HCT116 (cell line): ENCODE data around the gene CHEK2. TPM values are rescaled to one million over a fixed set of nuclear protein-coding genes. Genes with fewer than 3 reads are reported as not detected.
"Not testable (repeated sequence)": the region's sequence is repeated elsewhere in the genome, so short reads cannot be mapped to it uniquely, and the experiment has no call there.

Experiments used
- ATAC-seq: fragments of 200-7000 bp; cut with Tn5 transposase; 2 replicates; pipeline ENCODE4 v1.9.1; 2020; ENCODE audit warnings: mild to moderate bottlenecking, moderate library complexity
- BruUV-seq: library from RNA; stranded (reverse); fragments of 400-500 nt; replicated peaks from 2 replicates; lab custom pipeline; 2021; lab: Mats Ljungman, UMichigan
- CTCF ChIA-PET: fragments of 300-600 bp; sonication (Branson Sonifier 250); formaldehyde crosslinking; loops from one replicate; lab custom pipeline; 2021; ENCODE audit warnings: antibody characterized with exemption; lab: Charles Lee
- POLR2A ChIA-PET: fragments of 300-600, 350-600 bp; sonication (Branson Sonifier 250); formaldehyde crosslinking; loops from one replicate; lab custom pipeline; 2021; ENCODE audit warnings: antibody characterized with exemption; lab: Charles Lee
- RAD21 ChIA-PET, 2 experiments: fragments of 300-600 bp; sonication (Branson Sonifier 250); formaldehyde crosslinking; loops; one replicate each; lab custom pipeline; 2023; ENCODE audit warnings: low total read pairs in 2 of 2; ENCODE audit not compliant: uncharacterized antibody in 2 of 2, unreplicated experiment in 2 of 2, low non-redundant PET in 1 of 2; lab: Charles Lee
- DNase-seq: peaks from one replicate; pipeline ENCODE4 v3.0.0-alpha.2; 2010; ENCODE audit warnings: low read depth, low spot score
- H2AFZ ChIP-seq: fragments of 200-600 bp; shearing (Covaris generic), sonication (generic); 2 replicates; pipeline ENCODE4 v1.6.1; 2017; ENCODE audit warnings: low read depth, mixed run types, mixed read lengths, antibody characterized with exemption, low read length; ENCODE audit not compliant: poor library complexity, severe bottlenecking
- H3K27ac ChIP-seq: 2 replicates; pipeline ENCODE4 v1.5.1; 2012; ENCODE audit warnings: low read depth, low read length
- H3K27me3 ChIP-seq: fragments of 200-600 bp; sonication (generic); 2 replicates; pipeline ENCODE4 v1.6.1; 2016; ENCODE audit warnings: mixed run types, low read length, mixed read lengths; ENCODE audit not compliant: insufficient read depth
- H3K36me3 ChIP-seq, 2 experiments: fragments of 200-500 bp in 1 of 2; fragments of 200-600 bp in 1 of 2; sonication (Bioruptor generic) in 1 of 2; sonication (generic) in 1 of 2; 2 replicates each; pipeline versions ENCODE4 v1.5.1 to v1.6.1; 2014 to 2016; ENCODE audit warnings: low read length in 2 of 2, inconsistent platforms in 1 of 2, mixed read lengths in 1 of 2, mixed run types in 1 of 2; ENCODE audit not compliant: insufficient read depth in 2 of 2, control insufficient read depth in 1 of 2
- H3K4me1 ChIP-seq, 2 experiments: fragments of 200-600 bp in 1 of 2; sonication (generic) in 1 of 2; 2 replicates each; pipeline versions ENCODE4 v1.5.1 to v1.6.1; 2012 to 2017; ENCODE audit warnings: low read length in 2 of 2, inconsistent platforms in 1 of 2, mild to moderate bottlenecking in 1 of 2, mixed read lengths in 1 of 2, mixed run types in 1 of 2, moderate library complexity in 1 of 2; ENCODE audit not compliant: insufficient read depth in 2 of 2, control insufficient read depth in 1 of 2
- H3K4me2 ChIP-seq: fragments of 200-600 bp; sonication (generic); 2 replicates; pipeline ENCODE4 v1.6.1; 2017; ENCODE audit warnings: mixed run types, low read length, mixed read lengths
- H3K4me3 ChIP-seq, 2 experiments: fragments of 200-600 bp in 1 of 2; sonication (generic) in 1 of 2; replicated peaks in 1 of 2; 2 replicates each; pipeline ENCODE4 v1.5.1; 2011 to 2016; ENCODE audit warnings: low read length in 2 of 2, control low read depth in 1 of 2, low read depth in 1 of 2, mild to moderate bottlenecking in 1 of 2, mixed read lengths in 1 of 2, mixed run types in 1 of 2
- H3K79me2 ChIP-seq: fragments of 200-600 bp; sonication (generic); 2 replicates; pipeline ENCODE4 v1.6.1; 2017; ENCODE audit warnings: mild to moderate bottlenecking, mixed run types, low read length, moderate library complexity, mixed read lengths; ENCODE audit not compliant: insufficient read depth
- H3K9ac ChIP-seq: fragments of 200-600 bp; sonication (generic); 2 replicates; pipeline ENCODE4 v1.6.1; 2016; ENCODE audit warnings: low read length, mixed read lengths
- H3K9me2 ChIP-seq: fragments of 200-600 bp; sonication (generic), shearing (Covaris generic); 2 replicates; pipeline ENCODE4 v1.6.1; 2017; ENCODE audit warnings: mixed run types, mild to moderate bottlenecking, moderate library complexity; ENCODE audit not compliant: insufficient read depth
- H3K9me3 ChIP-seq, 2 experiments: fragments of 200-500 bp in 1 of 2; fragments of 200-600 bp in 1 of 2; sonication (Bioruptor generic) in 1 of 2; sonication (generic) in 1 of 2; 2 replicates each; pipeline ENCODE4 v1.6.1; 2014 to 2017; ENCODE audit warnings: low read length in 2 of 2, mixed read lengths in 2 of 2, inconsistent platforms in 1 of 2, low read depth in 1 of 2, mild to moderate bottlenecking in 1 of 2, mixed run types in 1 of 2, moderate library complexity in 1 of 2; ENCODE audit not compliant: control insufficient read depth in 1 of 2, insufficient read depth in 1 of 2
- H4K20me1 ChIP-seq: fragments of 200-600 bp; sonication (generic), shearing (Covaris generic); 2 replicates; pipeline ENCODE4 v1.6.1; 2017; ENCODE audit warnings: mixed run types, mild to moderate bottlenecking, moderate library complexity; ENCODE audit not compliant: insufficient read depth
- CEBPB ChIP-seq: IDR thresholded peaks from 2 replicates; pipeline ENCODE4 v1.6.1; 2012; ENCODE audit warnings: low read depth
- intact Hi-C: fragments of 100-400 bp; cut with micrococcal nuclease; formaldehyde crosslinking; loops from 2 replicates; pipeline ENCODE4 v1.10.0; 2022
- total RNA-seq: library from RNA; stranded (reverse); gene quantifications from one replicate; pipeline ENCODE4 v1.2.1, GENCODE V29; 2021; ENCODE audit not compliant: unreplicated experiment
- TF ChIP-seq, protein P1 (sequence below): IDR thresholded peaks from 2 replicates; pipeline ENCODE4 v1.6.1; 2011; ENCODE audit warnings: mild to moderate bottlenecking, low read length, moderate library complexity; ENCODE audit not compliant: insufficient replicate concordance; ENCODE audit errors: extremely low read depth

The CHEK2 gene
- total RNA-seq, 1 experiment from 2014 or later = 47.1 TPM

DNA sequence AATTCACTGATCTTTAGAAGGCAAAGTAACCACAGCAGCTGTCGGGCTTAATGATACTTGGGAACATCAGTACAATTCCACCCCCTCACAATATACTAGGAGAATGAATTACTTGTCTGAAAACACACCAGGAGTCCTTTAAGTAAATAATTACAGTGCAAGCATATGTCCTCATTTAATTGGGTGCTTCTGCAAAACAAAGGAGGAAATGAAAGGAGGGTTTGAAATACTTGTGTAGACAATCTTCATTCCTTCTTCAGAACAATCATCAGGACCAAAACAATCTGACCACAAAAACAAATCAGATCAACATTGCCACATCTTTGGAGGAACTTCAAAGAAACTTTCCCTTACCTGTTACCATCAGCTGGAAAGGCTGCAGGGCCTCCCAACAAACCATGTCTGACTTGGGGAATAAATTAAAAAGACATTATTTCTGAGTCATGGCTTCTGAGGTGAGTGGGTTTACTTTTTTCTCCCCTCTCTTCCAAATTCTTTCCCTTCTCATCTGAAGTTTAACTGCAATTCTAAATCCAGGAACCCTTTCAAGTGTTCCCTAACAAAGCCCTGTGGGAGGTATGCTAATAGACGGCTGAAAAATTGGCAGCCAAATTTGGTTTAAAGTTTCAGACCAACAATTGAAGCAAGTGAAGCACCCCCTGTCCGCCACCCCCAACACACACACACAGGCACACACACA, 18.4 kb upstream of the CHEK2 start:
- intact Hi-C loops = no loop called here
- H3K4me1 ChIP-seq = peaks cover 5 to 7% of the 10 kb centered on the region in 2 experiments; a peak in 2 of 4 replicates
- no peaks in the 10 kb centered on the region for H3K9me3 ChIP-seq
- H4K20me1 ChIP-seq = no peaks in the 10 kb centered on the region
- no peak overlapping the region for H3K9ac ChIP-seq
- TF ChIP-seq CEBPB = peak; percentile 48; the same call in 1 of the 2 replicates
- TF ChIP-seq, protein P1, sequence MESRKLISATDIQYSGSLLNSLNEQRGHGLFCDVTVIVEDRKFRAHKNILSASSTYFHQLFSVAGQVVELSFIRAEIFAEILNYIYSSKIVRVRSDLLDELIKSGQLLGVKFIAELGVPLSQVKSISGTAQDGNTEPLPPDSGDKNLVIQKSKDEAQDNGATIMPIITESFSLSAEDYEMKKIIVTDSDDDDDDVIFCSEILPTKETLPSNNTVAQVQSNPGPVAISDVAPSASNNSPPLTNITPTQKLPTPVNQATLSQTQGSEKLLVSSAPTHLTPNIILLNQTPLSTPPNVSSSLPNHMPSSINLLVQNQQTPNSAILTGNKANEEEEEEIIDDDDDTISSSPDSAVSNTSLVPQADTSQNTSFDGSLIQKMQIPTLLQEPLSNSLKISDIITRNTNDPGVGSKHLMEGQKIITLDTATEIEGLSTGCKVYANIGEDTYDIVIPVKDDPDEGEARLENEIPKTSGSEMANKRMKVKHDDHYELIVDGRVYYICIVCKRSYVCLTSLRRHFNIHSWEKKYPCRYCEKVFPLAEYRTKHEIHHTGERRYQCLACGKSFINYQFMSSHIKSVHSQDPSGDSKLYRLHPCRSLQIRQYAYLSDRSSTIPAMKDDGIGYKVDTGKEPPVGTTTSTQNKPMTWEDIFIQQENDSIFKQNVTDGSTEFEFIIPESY = no peak
- no peak overlapping the region for H2AFZ ChIP-seq
- ATAC-seq (peak; percentile 27; the same call in 1 of the 2 replicates), DNase-seq (no peak)
- H3K9me2 ChIP-seq = no peaks in the 10 kb centered on the region
- ChIA-PET CTCF (no interaction called here), RAD21 (no interaction called here), POLR2A (interaction anchor here (0.7 to 1.4 kb wide), 2 partner anchors 40 to 139 kb away, joined by 3 to 5 read pairs; partner anchors contain the start of gene XBP1)
- no peaks in the 10 kb centered on the region for H3K79me2 ChIP-seq
- no peaks in the 10 kb centered on the region for H3K36me3 ChIP-seq
- BruUV-seq = no TSS peak
- no peak overlapping the region for H3K27ac ChIP-seq
- no peaks in the 10 kb centered on the region for H3K27me3 ChIP-seq
- H3K4me3 ChIP-seq = no peak overlapping the region
- H3K4me2 ChIP-seq = 0 out of 2 replicates have a peak overlapping the region, but pooled peaks have one; percentile 5

DNA sequence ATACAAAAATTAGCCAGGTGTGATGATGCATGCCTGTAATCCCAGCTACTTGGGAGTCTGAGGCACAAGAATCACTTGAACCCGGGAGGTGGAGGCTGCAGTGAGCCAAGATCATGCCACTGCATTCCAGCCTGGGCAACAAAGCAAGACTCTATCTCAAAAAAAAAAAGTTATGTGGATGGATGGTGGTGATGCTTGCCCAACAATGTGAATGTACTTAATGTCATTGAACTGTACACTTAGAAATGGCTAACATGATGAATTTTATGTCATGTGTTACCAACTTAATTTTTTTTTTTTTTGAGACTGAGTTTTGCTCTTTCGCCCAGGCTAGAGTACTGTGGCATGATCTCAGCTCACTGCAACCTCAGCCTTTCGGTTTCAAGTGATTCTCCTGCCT, 12.9 kb upstream of the CHEK2 start:
- POLR2A ChIA-PET, H3K27me3 ChIP-seq, ATAC-seq, H3K9ac ChIP-seq, intact Hi-C loops, H3K4me3 ChIP-seq, H3K79me2 ChIP-seq, H3K9me2 ChIP-seq, DNase-seq, H3K27ac ChIP-seq, RAD21 ChIA-PET, H3K36me3 ChIP-seq, BruUV-seq, H3K4me1 ChIP-seq, CTCF ChIA-PET, H3K4me2 ChIP-seq, H3K9me3 ChIP-seq, H2AFZ ChIP-seq, H4K20me1 ChIP-seq: not testable (repeated sequence)
